K562 treated with DMSO at 1 percent for 4 hours (cell line): Measurements from ENCODE around the gene XBP1. TPM values are rescaled to one million over a fixed set of nuclear protein-coding genes. Genes with fewer than 3 reads are reported as not detected.

Source experiments
- total RNA-seq: library from RNA; unstranded; fragments of 300-600 nt; gene quantifications from 2 replicates; pipeline ENCODE4 v1.2.3, GENCODE V29; 2022; ENCODE audit not compliant: insufficient read depth

XBP1 gene
- total RNA-seq, result 171 and 185 TPM in 2 replicates

DNA sequence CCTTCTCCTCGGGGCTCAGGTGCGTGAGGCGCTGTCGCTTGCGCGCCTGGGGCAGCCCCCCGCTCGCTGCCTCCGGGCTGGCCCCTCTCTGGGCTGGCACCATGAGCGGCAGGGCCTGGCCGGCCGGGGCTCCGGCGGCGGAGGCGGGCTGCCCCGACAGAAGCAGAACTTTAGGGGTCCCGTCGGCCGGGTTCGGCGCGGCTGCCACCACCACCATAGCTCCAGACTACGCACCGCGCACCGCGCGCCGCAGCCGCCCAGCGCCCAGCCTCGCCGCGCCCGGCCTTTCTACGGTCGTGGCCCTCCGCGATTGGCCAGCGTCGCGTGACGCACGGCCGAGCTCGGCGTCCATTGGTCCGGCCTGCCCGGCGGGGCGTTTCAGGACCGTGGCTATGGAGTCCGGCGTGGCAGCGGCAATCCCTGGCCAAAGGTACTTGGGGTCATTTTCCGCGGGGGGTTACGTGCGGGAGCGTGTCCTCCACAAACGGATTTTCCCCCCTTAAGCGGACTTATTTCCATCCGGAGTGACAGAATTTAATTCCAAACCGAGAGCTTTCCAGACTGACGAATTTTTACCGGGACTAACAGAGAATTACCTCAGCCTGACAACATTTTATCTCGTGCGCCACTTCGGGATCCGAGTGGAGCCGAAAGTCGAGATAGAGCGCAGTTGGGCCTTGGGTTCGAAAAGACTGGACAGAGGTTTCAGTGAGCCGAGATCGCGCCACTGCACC, at the start of gene XBP1:
TSS of gene XBP1 (minus strand) at position 262 of the 734 bp plus-strand sequence.

DNA sequence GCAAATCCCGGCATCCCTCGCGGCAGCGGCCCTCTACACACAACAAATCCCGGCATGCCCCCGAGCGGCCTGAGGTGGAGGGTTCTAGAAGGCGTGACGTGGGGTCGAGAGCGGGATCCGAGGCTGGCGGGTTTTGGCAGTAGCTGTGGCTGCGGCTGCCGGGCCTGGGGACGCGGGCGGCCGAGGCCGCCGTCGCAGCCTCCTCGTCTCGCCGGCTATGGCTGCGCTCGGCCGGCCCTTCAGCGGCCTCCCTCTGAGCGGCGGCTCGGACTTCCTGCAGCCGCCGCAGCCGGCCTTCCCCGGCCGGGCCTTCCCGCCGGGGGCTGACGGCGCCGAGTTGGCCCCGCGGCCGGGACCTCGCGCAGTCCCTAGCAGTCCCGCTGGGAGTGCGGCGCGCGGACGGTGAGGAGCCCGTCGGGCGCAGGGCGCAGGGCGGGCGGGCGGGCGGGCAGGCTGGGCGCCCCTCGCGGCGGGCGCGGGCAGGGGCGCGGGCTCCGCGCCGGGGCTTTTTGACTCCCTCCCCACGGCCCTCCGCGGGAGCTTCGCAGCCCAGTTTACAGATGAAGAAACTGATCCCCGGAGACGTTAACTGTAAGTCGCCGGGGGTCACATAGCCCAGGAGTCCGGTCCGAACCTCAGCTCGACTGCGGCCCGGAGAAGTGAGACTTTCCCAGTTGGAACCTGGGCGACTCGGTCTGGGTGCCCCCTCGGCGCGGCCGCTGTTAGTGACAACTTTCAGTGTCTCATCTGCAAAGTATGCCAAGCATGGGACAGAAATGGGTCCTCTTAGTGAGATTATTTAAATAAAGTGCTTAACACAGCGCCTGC, 27.5 kb downstream of the XBP1 start, which contains the start of gene CCDC117:
TSS of gene CCDC117 (plus strand) at position 63 of the 828 bp plus-strand sequence. CDS start at position 218, 155 bp downstream.

Other genes starting within 250 kb of the XBP1 start
- gene TTC28, start 120.7 kb downstream of the XBP1 start, total RNA-seq, result 7.1 and 10.7 TPM in 2 replicates
- 48.6 and 60.9 TPM in 2 replicates for gene CHEK2, start 58.7 kb downstream of the XBP1 start, total RNA-seq
- 13.6 and 16.2 TPM in 2 replicates for gene HSCB, start 58.5 kb downstream of the XBP1 start, total RNA-seq
- 14.7 and 15.4 TPM in 2 replicates for gene CCDC117, start 27.9 kb downstream of the XBP1 start, total RNA-seq
- 1.0 and 1.2 TPM in 2 replicates for gene ZNRF3, start 83.0 kb upstream of the XBP1 start, total RNA-seq